Left renal pelvis (tissue), 4 donors: ENCODE data around the gene SMURF2. TPM values are rescaled to one million over a fixed set of nuclear protein-coding genes. Genes with fewer than 3 reads are reported as not detected.

Source experiments
- polyA plus RNA-seq, 4 donors: library from polyadenylated mRNA; unstranded; fragments of 120-200 nt; gene quantifications; one replicate each; pipeline ENCODE4 v1.2.1, GENCODE V29; 2013; ENCODE audit not compliant: insufficient read length in 4 of 4

SMURF2 gene
- polyA plus RNA-seq, 4 donors = 32.7 to 43.7 (median 39.6) TPM

Other genes starting within 250 kb of the SMURF2 start
- 1 to 10 TPM; 1.8 to 5.4 (median 2.8) TPM for gene MILR1, start 213.2 kb downstream of the SMURF2 start, polyA plus RNA-seq
- 10 to 100 TPM; 26.8 to 48.8 (median 31.4) TPM for gene POLG2, start 165.3 kb downstream of the SMURF2 start, polyA plus RNA-seq
- 100 to 1,000 TPM; 770 to 979 (median 843) TPM for gene DDX5, start 156.0 kb downstream of the SMURF2 start, polyA plus RNA-seq
- gene CEP95, start 155.3 kb downstream of the SMURF2 start, polyA plus RNA-seq = 100 to 1,000 TPM in 2 of 4 donors, 10 to 100 TPM in 2; 89.7 to 171 (median 107) TPM